ENCODE data around the gene NPHP3. TPM values are rescaled to one million over a fixed set of nuclear protein-coding genes. Genes with fewer than 3 reads are reported as not detected.

NPHP3 gene
- total RNA-seq, 1 donor from 2014 or later: 19.8 TPM

DNA sequence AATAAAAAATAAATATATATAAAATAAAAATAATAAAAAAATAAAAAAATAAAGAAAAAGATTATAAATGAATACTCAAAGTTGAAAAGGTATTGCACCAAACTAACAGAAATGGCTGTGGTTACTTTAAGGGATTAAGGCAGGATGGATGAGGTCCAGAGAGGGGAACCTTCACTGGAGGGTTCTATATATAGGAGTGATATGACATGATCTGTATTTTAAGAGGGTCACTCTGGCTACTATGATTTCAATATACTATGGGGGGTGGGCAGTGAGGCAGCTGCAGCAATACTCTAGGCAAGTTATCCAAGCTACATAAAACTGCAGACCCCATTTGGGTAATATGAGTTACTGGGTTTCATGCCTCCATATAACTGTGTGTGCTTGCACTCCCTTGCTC is 87.2 kb downstream of the NPHP3 start:
- no peak for DNase-seq (ENCODE audit: low read depth)
- TF ChIP-seq, protein P1, sequence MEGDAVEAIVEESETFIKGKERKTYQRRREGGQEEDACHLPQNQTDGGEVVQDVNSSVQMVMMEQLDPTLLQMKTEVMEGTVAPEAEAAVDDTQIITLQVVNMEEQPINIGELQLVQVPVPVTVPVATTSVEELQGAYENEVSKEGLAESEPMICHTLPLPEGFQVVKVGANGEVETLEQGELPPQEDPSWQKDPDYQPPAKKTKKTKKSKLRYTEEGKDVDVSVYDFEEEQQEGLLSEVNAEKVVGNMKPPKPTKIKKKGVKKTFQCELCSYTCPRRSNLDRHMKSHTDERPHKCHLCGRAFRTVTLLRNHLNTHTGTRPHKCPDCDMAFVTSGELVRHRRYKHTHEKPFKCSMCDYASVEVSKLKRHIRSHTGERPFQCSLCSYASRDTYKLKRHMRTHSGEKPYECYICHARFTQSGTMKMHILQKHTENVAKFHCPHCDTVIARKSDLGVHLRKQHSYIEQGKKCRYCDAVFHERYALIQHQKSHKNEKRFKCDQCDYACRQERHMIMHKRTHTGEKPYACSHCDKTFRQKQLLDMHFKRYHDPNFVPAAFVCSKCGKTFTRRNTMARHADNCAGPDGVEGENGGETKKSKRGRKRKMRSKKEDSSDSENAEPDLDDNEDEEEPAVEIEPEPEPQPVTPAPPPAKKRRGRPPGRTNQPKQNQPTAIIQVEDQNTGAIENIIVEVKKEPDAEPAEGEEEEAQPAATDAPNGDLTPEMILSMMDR (conservative IDR thresholded peaks at IDR 0.05; ENCODE audit: low read depth, low read length): no peak
- no peak overlapping the region for H3K4me3 ChIP-seq (ENCODE audit: low read depth, low read length)

Other genes starting within 250 kb of the NPHP3 start
- not detected in 2 replicates for gene ACKR4, start 125.1 kb downstream of the NPHP3 start, total RNA-seq
- 8.3 and 18.6 TPM in 2 replicates for gene ACAD11, start 62.6 kb downstream of the NPHP3 start, total RNA-seq
- gene UBA5, start 62.1 kb downstream of the NPHP3 start, total RNA-seq: 19.9 and 27.3 TPM in 2 replicates

Measured in epithelial cell of proximal tubule (primary cell).